Heart right ventricle (tissue), 16 donors: Measurements from ENCODE around the gene LNPK. TPM values are rescaled to one million over a fixed set of nuclear protein-coding genes. Genes with fewer than 3 reads are reported as not detected.
A peak's percentile ranks its signal among the peaks of the same experiment; 100 is the strongest.

ENCODE experiments used
- ATAC-seq, 8 donors: fragments of 200-7000 bp; cut with Tn5 transposase; one replicate each; pipeline ENCODE4 v1.9.1; 2020; ENCODE audit warnings: mild to moderate bottlenecking in 8 of 8, moderate library complexity in 8 of 8, moderate number of reproducible peaks in 1 of 8
- DNase-seq, 2 donors: peaks; one replicate each; pipeline ENCODE4 v3.0.0-alpha.2; 2020
- H3K27ac ChIP-seq, 10 donors: fragments of 200-600 bp; sonication (generic) in 2 of 10; one replicate each; pipeline versions ENCODE4 v1.5.0 to v1.8.0; 2020 to 2022; ENCODE audit warnings: mild to moderate bottlenecking in 3 of 10
- H3K27me3 ChIP-seq, 7 donors: fragments of 200-600 bp; one replicate each; pipeline ENCODE4 v1.8.0; 2021 to 2022; ENCODE audit warnings: mild to moderate bottlenecking in 2 of 7
- H3K36me3 ChIP-seq, 9 donors: fragments of 200-600 bp; sonication (generic) in 1 of 9; one replicate each; pipeline versions ENCODE4 v1.5.0 to v1.8.0; 2020 to 2022; ENCODE audit warnings: mild to moderate bottlenecking in 2 of 9
- H3K4me1 ChIP-seq, 9 donors: fragments of 200-600 bp; sonication (generic) in 1 of 9; one replicate each; pipeline versions ENCODE4 v1.5.0 to v1.8.0; 2020 to 2022; ENCODE audit warnings: mild to moderate bottlenecking in 4 of 9
- H3K4me3 ChIP-seq, 10 donors: fragments of 200-600 bp; sonication (generic) in 2 of 10; one replicate each; pipeline versions ENCODE4 v1.5.0 to v1.8.0; 2020 to 2022; ENCODE audit warnings: mild to moderate bottlenecking in 7 of 10, moderate library complexity in 2 of 10
- H3K9me3 ChIP-seq, 11 donors: fragments of 200-600 bp in 10 of 11; sonication (generic) in 2 of 11; one replicate each; pipeline versions ENCODE4 v1.5.0 to v1.8.0; 2013 to 2022; ENCODE audit warnings: mild to moderate bottlenecking in 2 of 11, control low read depth in 1 of 11, moderate library complexity in 1 of 11
- CTCF ChIP-seq, 9 donors: fragments of 200-600 bp; sonication (generic) in 2 of 9; IDR thresholded peaks; one replicate each; pipeline versions ENCODE4 v1.5.0 to v1.8.0; 2021 to 2022; ENCODE audit warnings: antibody characterized with exemption in 9 of 9, mild to moderate bottlenecking in 5 of 9, moderate library complexity in 1 of 9
- WGBS, 2 donors: extraction: QIAGEN DNeasy Blood & Tissue Kit; methylation state at CpG; one replicate each; pipeline ENCODE4 v1.1.7; 2013; ENCODE audit warnings: inconsistent platforms in 1 of 2; 5-methylcytosine and 5-hydroxymethylcytosine counted together
- intact Hi-C, 10 donors: fragments of 100-400 bp; cut with DNase I; formaldehyde crosslinking; loops; one replicate each; pipeline versions ENCODE4 v1.11.1 to v1.14.2; 2022
- polyA plus RNA-seq, 2 donors: library from polyadenylated mRNA; stranded (reverse); fragments of 200-250 nt; gene quantifications; one replicate each; pipeline ENCODE4 v1.2.3, GENCODE V29; 2013
- total RNA-seq, 10 donors: library from RNA; stranded (reverse); fragmentation: NEBNext Ultra II Directional in 3 of 10; extraction: Animal tissue kit (Norgen Biotek cat#: 25700) in 3 of 10; gene quantifications; one replicate each; pipeline versions ENCODE4 v1.2.1 to v1.2.4, GENCODE V29; 2021 to 2023
- donor health status: Arrhythmogenic right ventricular cardiomyopathy.
- donor health status: ischemic (EF 13 %, LVEDD 7.1; RV severe dilation, severe dysfunction).
- donor health status: healthy with polysubstance abuse.
- donor health status: DM: no; HTN: yes; CAD: no.
- donor health status: DM: no; HTN: no; CAD: no.
- donor health status: ischemic (EF 25% LVEDD 6.9; RV normal size, moderate dysfunction).
- donor health status: ischemic (EF 25% LVEDD 5.7; RV mildly dilated, moderate dysfunction).
- donor health status: healthy.
- donor health status: DM: yes; HTN: yes; CAD: no.
- donor health status: Ischemic cardiomyopathy.
- donor health status: ischemic (EF 35%, LVEDD 5.7; RV mildly dilated, moderate dysfunction).
- donor health status: nonischemic (EF 11% LVEDD 7.7; RV severe dilation, severe dysfunction).
- donor health status: DM: yes; HTN: yes; CAD: no.
- donor health status: PGD.
- donor health status: ischemic (EF 29% LVEDD 5.4; RV normal size, mild dysfunction).
- donor health status: nonischemic (EF 23%, LVEDD 6.1; RV moderate dilation, normal function).

LNPK gene
- total and polyA plus RNA-seq, 12 donors: 4.9 to 51.3 (median 32.5) TPM

- ATAC-seq: peak; percentile 49 to 97 (median 92)
- peaks cover 0 to 15% (median 0%) of the 10 kb centered on the region in 9 donors for H3K4me1 ChIP-seq
- no peaks in the 10 kb centered on the region for H3K36me3 ChIP-seq
- no peak overlapping the region for H3K4me3 ChIP-seq
- no peak for TF ChIP-seq CTCF (IDR thresholded peaks at IDR 0.05)
- H3K27ac ChIP-seq: peak overlapping the region in 6 of 10 donors; percentile 33 to 72 (median 54)
- 23 to 44% methylated on average over 6 of the region's 6 CpGs for WGBS, 2 donors
- H3K9me3 ChIP-seq: no peaks in the 10 kb centered on the region
- peaks cover 0 to 14% (median 0%) of the 10 kb centered on the region in 7 donors for H3K27me3 ChIP-seq
- intact Hi-C loops: loop anchor here in 1 of 10 donors (10.0 kb wide), 1 partner anchor 160 kb away; no protein-coding TSS in a partner anchor
- peak in 1 of 2 donors; percentile 45 for DNase-seq
Measured at GRCh38 chr2:176035013-176035691, 33.1 kb upstream of the LNPK start.

DNA sequence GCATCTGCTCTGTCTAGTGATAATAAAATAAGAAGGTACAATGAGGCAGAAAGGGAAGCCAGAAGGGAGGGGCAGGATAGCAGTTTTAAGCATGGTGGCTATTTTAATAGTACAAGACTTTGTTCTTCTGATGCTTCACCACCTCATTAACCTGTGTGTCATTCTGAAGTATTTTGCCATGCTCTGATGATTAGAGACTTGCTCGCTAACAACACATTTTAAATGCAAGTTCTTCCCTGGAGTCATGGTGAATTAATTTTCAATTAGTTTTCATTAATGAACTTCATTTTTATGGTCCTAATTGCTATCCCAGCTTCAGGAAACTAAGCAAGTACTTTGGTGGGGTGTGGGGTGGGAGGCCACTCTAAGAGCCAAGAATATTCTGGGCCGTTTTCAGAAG lies 25.7 kb upstream of the LNPK start:
- H3K27me3 ChIP-seq: peaks cover 0 to 67% (median 21%) of the 10 kb centered on the region in 7 donors
- no peaks in the 10 kb centered on the region for H3K36me3 ChIP-seq
- no peak overlapping the region for H3K4me3 ChIP-seq
- no peaks in the 10 kb centered on the region for H3K9me3 ChIP-seq
- WGBS, 2 donors: 60 to 76% methylated on average over 2 of the region's 2 CpGs
- ATAC-seq (no peak), DNase-seq (no peak)
- no peak overlapping the region for H3K27ac ChIP-seq
- H3K4me1 ChIP-seq: no peaks in the 10 kb centered on the region
- no peak for TF ChIP-seq CTCF (IDR thresholded peaks at IDR 0.05)
- intact Hi-C loops: no loop called here

DNA sequence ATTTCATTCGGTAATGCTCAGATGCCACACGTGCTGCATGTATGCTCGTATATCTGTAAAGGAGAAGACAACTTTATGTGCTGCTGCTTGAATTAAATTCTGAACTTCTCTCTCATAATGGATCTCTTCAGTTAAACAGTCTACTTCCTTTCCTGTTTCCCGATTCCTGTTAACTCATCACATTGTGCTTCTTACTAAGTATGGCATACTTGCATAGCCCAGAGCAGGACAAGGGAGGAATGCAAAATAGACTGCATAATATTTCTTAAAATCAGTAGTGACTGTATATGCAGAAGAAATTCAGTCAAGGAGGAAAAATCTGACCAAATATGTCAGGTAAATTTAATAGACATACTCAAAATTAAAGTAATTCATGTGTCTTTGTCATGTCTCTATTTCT lies 23.9 kb upstream of the LNPK start:
- Histone ChIP-seq H3K4me3 (no peak overlapping the region), H3K27me3 (peaks cover 0 to 79% (median 21%) of the 10 kb centered on the region in 7 donors), H3K9me3 (no peaks in the 10 kb centered on the region), H3K4me1 (no peaks in the 10 kb centered on the region), H3K36me3 (no peaks in the 10 kb centered on the region), H3K27ac (no peak overlapping the region)
- TF ChIP-seq CTCF (IDR thresholded peaks at IDR 0.05): no peak
- DNase-seq (no peak), ATAC-seq (no peak)
- intact Hi-C loops: no loop called here
- WGBS, 2 donors: 76 to 82% methylated on average over 4 of the region's 4 CpGs

GRCh38 chr2:176024083-176024482 lies 22.0 kb upstream of the LNPK start:
- no peak for ATAC-seq
- no peak overlapping the region for H3K27ac ChIP-seq
- H3K27me3 ChIP-seq: peaks cover 0 to 71% (median 30%) of the 10 kb centered on the region in 7 donors
- no peak for TF ChIP-seq CTCF (IDR thresholded peaks at IDR 0.05)
- H3K4me3 ChIP-seq: no peak overlapping the region
- DNase-seq: no peak
- WGBS, 2 donors: 75 to 81% methylated on average over 2 of the region's 2 CpGs
- intact Hi-C loops: no loop called here
- H3K4me1 ChIP-seq: no peaks in the 10 kb centered on the region
- H3K9me3 ChIP-seq: no peaks in the 10 kb centered on the region
- no peaks in the 10 kb centered on the region for H3K36me3 ChIP-seq
